WTC11 (cell line): ENCODE data around the gene F11R. TPM values are rescaled to one million over a fixed set of nuclear protein-coding genes. Genes with fewer than 3 reads are reported as not detected.

ENCODE experiments used
- ATAC-seq: fragments of 200-7000 bp; cut with Tn5 transposase; 2 replicates; pipeline ENCODE4 v1.10.0; 2021; ENCODE audit warnings: mild to moderate bottlenecking, moderate library complexity
- CTCF ChIA-PET: fragments of 300-600 bp; sonication (Branson Sonifier 250); formaldehyde crosslinking; loops from one replicate; lab custom pipeline; 2021; ENCODE audit warnings: antibody characterized with exemption; lab: Charles Lee
- POLR2A ChIA-PET: fragments of 350-600 bp; sonication (Branson Sonifier 250); formaldehyde crosslinking; loops from one replicate; lab custom pipeline; 2021; ENCODE audit warnings: antibody characterized with exemption; lab: Charles Lee
- DNase-seq: peaks from one replicate; pipeline ENCODE4 v3.0.0; 2021; ENCODE audit warnings: low spot score
- H3K27ac Mint-ChIP-seq: 2 replicates; pipeline ENCODE4 v1.8.0; 2021; ENCODE audit warnings: mixed read lengths
- H3K27me3 Mint-ChIP-seq: 2 replicates; pipeline ENCODE4 v1.8.0; 2021; ENCODE audit warnings: low read depth, mild to moderate bottlenecking, moderate library complexity, mixed read lengths
- H3K36me3 Mint-ChIP-seq: 2 replicates; pipeline ENCODE4 v1.8.0; 2021; ENCODE audit warnings: mixed read lengths
- H3K4me1 Mint-ChIP-seq: 2 replicates; pipeline ENCODE4 v1.8.0; 2022; ENCODE audit warnings: mixed read lengths
- H3K4me3 Mint-ChIP-seq: 2 replicates; pipeline ENCODE4 v1.8.0; 2021; ENCODE audit warnings: mild to moderate bottlenecking, moderate library complexity, mixed read lengths
- H3K9me3 Mint-ChIP-seq: 2 replicates; pipeline ENCODE4 v1.8.0; 2021; ENCODE audit warnings: mixed read lengths
- ARID4B ChIP-seq: sonication (generic); formaldehyde crosslinking; IDR thresholded peaks from 2 replicates; pipeline ENCODE4 v1.8.0; 2023; ENCODE audit warnings: missing genetic modification reagents, mild to moderate bottlenecking, borderline replicate concordance
- ATF1 ChIP-seq: sonication (generic); formaldehyde crosslinking; IDR thresholded peaks from 2 replicates; pipeline ENCODE4 v1.8.1; 2023; ENCODE audit warnings: mild to moderate bottlenecking, moderate library complexity, missing genetic modification reagents
- ATF2 ChIP-seq: sonication (generic); formaldehyde crosslinking; IDR thresholded peaks from 2 replicates; pipeline ENCODE4 v1.8.1; 2022; ENCODE audit warnings: low read depth, missing genetic modification reagents, borderline replicate concordance
- ELF4 ChIP-seq: sonication (generic); formaldehyde crosslinking; IDR thresholded peaks from 2 replicates; pipeline ENCODE4 v1.8.1; 2022; ENCODE audit warnings: low read depth, mild to moderate bottlenecking, moderate library complexity, missing genetic modification reagents
- GTF2I ChIP-seq: fragments of 250-450 bp; sonication (Bioruptor Pico); conservative IDR thresholded peaks from 2 replicates; pipeline ENCODE4 v1.4.0; 2021; ENCODE audit warnings: mild to moderate bottlenecking
- HMGXB4 ChIP-seq: sonication (generic); formaldehyde crosslinking; IDR thresholded peaks from 2 replicates; pipeline ENCODE4 v1.8.1; 2023; ENCODE audit warnings: mild to moderate bottlenecking, moderate library complexity, missing genetic modification reagents
- IRF2 ChIP-seq: sonication (generic); formaldehyde crosslinking; IDR thresholded peaks from 2 replicates; pipeline ENCODE4 v1.8.0; 2022; ENCODE audit warnings: low read depth, missing genetic modification reagents, borderline replicate concordance
- JUN ChIP-seq: sonication (generic); formaldehyde crosslinking; IDR thresholded peaks from 2 replicates; pipeline ENCODE4 v1.8.0; 2023; ENCODE audit warnings: mild to moderate bottlenecking, missing genetic modification reagents
- NFATC4 ChIP-seq: fragments of 250-450 bp; sonication (Bioruptor Pico); IDR thresholded peaks from 2 replicates; pipeline ENCODE4 v1.9.0; 2021; ENCODE audit warnings: mild to moderate bottlenecking
- NR1H2 ChIP-seq: sonication (generic); formaldehyde crosslinking; IDR thresholded peaks from 2 replicates; pipeline ENCODE4 v1.9.0; 2021; ENCODE audit warnings: mild to moderate bottlenecking, moderate library complexity, missing genetic modification reagents
- PRDM15 ChIP-seq: sonication (generic); formaldehyde crosslinking; IDR thresholded peaks from 2 replicates; pipeline ENCODE4 v1.8.0; 2022; ENCODE audit warnings: missing genetic modification reagents
- PREB ChIP-seq: sonication (generic); formaldehyde crosslinking; IDR thresholded peaks from 2 replicates; pipeline ENCODE4 v1.8.1; 2022; ENCODE audit warnings: mild to moderate bottlenecking, missing genetic modification reagents, moderate library complexity, borderline replicate concordance
- SMAD4 ChIP-seq: sonication (generic); formaldehyde crosslinking; IDR thresholded peaks from 2 replicates; pipeline ENCODE4 v1.8.0; 2022; ENCODE audit warnings: mild to moderate bottlenecking, missing genetic modification reagents
- TEAD1 ChIP-seq: sonication (generic); formaldehyde crosslinking; IDR thresholded peaks from 2 replicates; pipeline ENCODE4 v1.8.0; 2022; ENCODE audit warnings: mild to moderate bottlenecking, missing genetic modification reagents
- TEAD4 ChIP-seq: sonication (generic); formaldehyde crosslinking; IDR thresholded peaks from 2 replicates; pipeline ENCODE4 v1.8.0; 2022; ENCODE audit warnings: mild to moderate bottlenecking, missing genetic modification reagents
- ZNF416 ChIP-seq: fragments of 250-450 bp; sonication (Bioruptor Pico); IDR thresholded peaks from 2 replicates; pipeline ENCODE4 v1.9.0; 2021; ENCODE audit warnings: mild to moderate bottlenecking, inconsistent platforms
- total RNA-seq: library from RNA; stranded (reverse); gene quantifications from 3 replicates; pipeline ENCODE4 v1.2.3, GENCODE V29; 2021

Gene F11R
- total RNA-seq, 1 experiment from 2014 or later = 202 TPM

GRCh38 chr1:161051219-161051618 is 30.3 kb upstream of the F11R start (continued):
- no peak for TF ChIP-seq ELF4
- TF ChIP-seq SMAD4 (CRISPR knock-in tag) = no peak
- TF ChIP-seq PREB (CRISPR knock-in tag) = no peak
- no peak for TF ChIP-seq NFATC4 (CRISPR knock-in tag)
- no peak for TF ChIP-seq PRDM15 (CRISPR knock-in tag)
- TF ChIP-seq NR1H2 (CRISPR knock-in tag) = no peak
- no peak for TF ChIP-seq IRF2 (CRISPR knock-in tag)

- peaks cover 26% of the 10 kb centered on the region for H3K9me3 Mint-ChIP-seq
- ATAC-seq (no peak), DNase-seq (no peak)
- H3K36me3 Mint-ChIP-seq = peaks cover 18% of the 10 kb centered on the region
- H3K27me3 Mint-ChIP-seq = peaks cover 45% of the 10 kb centered on the region
- H3K4me1 Mint-ChIP-seq = peaks cover 14% of the 10 kb centered on the region
- POLR2A ChIA-PET = interaction anchor here (0.5 kb wide), 1 partner anchor 17 kb away, joined by 5 read pairs; no protein-coding TSS in a partner anchor
- CTCF ChIA-PET = no interaction called here
- TF ChIP-seq JUN (CRISPR knock-in tag) (no peak), ATF2 (CRISPR knock-in tag) (no peak), ATF1 (CRISPR knock-in tag) (no peak), PREB (CRISPR knock-in tag) (no peak), ZNF416 (CRISPR knock-in tag) (no peak), GTF2I (CRISPR knock-in tag) (no peak), HMGXB4 (CRISPR knock-in tag) (no peak), TEAD1 (CRISPR knock-in tag) (no peak), ARID4B (CRISPR knock-in tag) (no peak), TEAD4 (CRISPR knock-in tag) (no peak)
- H3K4me3 Mint-ChIP-seq = no peak overlapping the region
- no peak overlapping the region for H3K27ac Mint-ChIP-seq
Measured at GRCh38 chr1:161048949-161049722, 28.2 kb upstream of the F11R start.
